Measurements from ENCODE around the gene FAM177B. TPM values are rescaled to one million over a fixed set of nuclear protein-coding genes. Genes with fewer than 3 reads are reported as not detected.

FAM177B gene
- total RNA-seq, 1 experiment from 2014 or later, result not detected

- peak; percentile 31 for DNase-seq (ENCODE audit: low read depth)
Observed at GRCh38 chr1:222786121-222786520, 49.1 kb downstream of the FAM177B start.

- no peak for DNase-seq (ENCODE audit: low read depth)
Observed at GRCh38 chr1:222787729-222788128, 50.7 kb downstream of the FAM177B start.

GRCh38 chr1:222788402-222789156 is 51.6 kb downstream of the FAM177B start:
- DNase-seq (ENCODE audit: low read depth), result no peak

- DNase-seq (ENCODE audit: low read depth), result no peak
Observed at GRCh38 chr1:222790115-222790514, 53.1 kb downstream of the FAM177B start.

GRCh38 chr1:222790520-222790919 is 53.5 kb downstream of the FAM177B start:
- no peak for DNase-seq (ENCODE audit: low read depth)

- no peak for DNase-seq (ENCODE audit: low read depth)
Observed at GRCh38 chr1:222791006-222791710, 54.2 kb downstream of the FAM177B start.

GRCh38 chr1:222792744-222793143 is 55.7 kb downstream of the FAM177B start:
- DNase-seq (ENCODE audit: low read depth), result no peak

- peak; percentile 40 for DNase-seq (ENCODE audit: low read depth)
Observed at GRCh38 chr1:222794656-222795474, 57.9 kb downstream of the FAM177B start.

GRCh38 chr1:222798116-222798515 is 61.1 kb downstream of the FAM177B start:
- DNase-seq (ENCODE audit: low read depth), result peak; percentile 71

GRCh38 chr1:222798975-222799374 is 62.0 kb downstream of the FAM177B start:
- DNase-seq (ENCODE audit: low read depth), result no peak

Other genes starting within 250 kb of the FAM177B start
- gene HHIPL2, start 189.1 kb upstream of the FAM177B start, total RNA-seq (2014; rRNA removed; shearing (Covaris generic)), result 3.8 and 9.0 TPM in 2 replicates
- 36.3 and 51.9 TPM in 2 replicates for gene TAF1A, start 147.3 kb upstream of the FAM177B start, total RNA-seq (2014; rRNA removed; shearing (Covaris generic))
- gene MIA3, start 119.1 kb upstream of the FAM177B start, total RNA-seq (2014; rRNA removed; shearing (Covaris generic)), result 33.7 and 36.2 TPM in 2 replicates
- 25.8 and 29.9 TPM in 2 replicates for gene AIDA, start 24.7 kb upstream of the FAM177B start, total RNA-seq (2014; rRNA removed; shearing (Covaris generic))
- gene BROX, start 24.6 kb upstream of the FAM177B start, total RNA-seq (2014; rRNA removed; shearing (Covaris generic)), result 59.6 and 59.8 TPM in 2 replicates
- 3.5 and 7.3 TPM in 2 replicates for gene DISP1, start 77.8 kb downstream of the FAM177B start, total RNA-seq (2014; rRNA removed; shearing (Covaris generic))